Mammary epithelial cell (primary cell): Measurements from ENCODE around the gene GOLT1B.

ENCODE experiments used
- CTCF ChIP-seq, 2 donors: IDR thresholded peaks in 1 of 2; conservative IDR thresholded peaks in 1 of 2; 2 replicates each; pipeline ENCODE4 v1.5.1; 2011 to 2012; ENCODE audit warnings: inconsistent platforms in 2 of 2, low read length in 2 of 2, mild to moderate bottlenecking in 2 of 2, control low read depth in 1 of 2, low read depth in 1 of 2; ENCODE audit not compliant: insufficient read depth in 1 of 2; ENCODE audit errors: extremely low read depth in 1 of 2
- EZH2 ChIP-seq: IDR thresholded peaks from 2 replicates; pipeline ENCODE4 v1.6.1; 2012; ENCODE audit warnings: low read length, inconsistent platforms, borderline replicate concordance

GRCh38 chr12:21502164-21502496 lies 541 bp downstream of the GOLT1B start:
- TF ChIP-seq CTCF (conservative IDR thresholded peaks at IDR 0.05 in 1 of 2, IDR thresholded peaks at IDR 0.05 in 1 of 2; ENCODE audit: extremely low read depth in 1 of 2, insufficient read depth in 1 of 2, low read depth in 1 of 2, low read length in 2 of 2): no peak
- no peak for TF ChIP-seq EZH2
